Measurements from ENCODE around the gene LPP.

LPP gene

GRCh38 chr3:188248036-188248561 lies 94.1 kb downstream of the LPP start:
- H2BK15ac ChIP-seq (replicated peaks; ENCODE audit: low read depth), result no peak overlapping the region
- H3K27ac ChIP-seq (ENCODE audit: low read depth, low read length), result no peak overlapping the region
- no peaks in the 10 kb centered on the region for H3K4me1 ChIP-seq (ENCODE audit: control insufficient read depth, low read depth, low read length)
- no peak overlapping the region for H2BK120ac ChIP-seq (ENCODE audit: low read depth, low read length)
- peaks cover 7% of the 10 kb centered on the region for H3K79me2 ChIP-seq (ENCODE audit: control insufficient read depth, insufficient read depth, low read length)
- H3K18ac ChIP-seq (ENCODE audit: low read length), result no peak overlapping the region
- no CpG with 5 or more reads among the region's 8 CpGs for WGBS (ENCODE audit: extremely low coverage, insufficient coverage, low lambda C conversion rate)
- H3K56ac ChIP-seq (ENCODE audit: low read length), result no peak overlapping the region
- H3K27me3 ChIP-seq (ENCODE audit: insufficient read depth, low read length, poor library complexity), result no peaks in the 10 kb centered on the region
- H3K79me1 ChIP-seq (ENCODE audit: low read length), result peaks cover 4% of the 10 kb centered on the region
- no peak overlapping the region for H3K23ac ChIP-seq (ENCODE audit: low read length)
- H3K4me3 ChIP-seq (ENCODE audit: low read length), result no peak overlapping the region
- H4K5ac ChIP-seq (ENCODE audit: low read length), result no peak overlapping the region
- no peak overlapping the region for H2BK5ac ChIP-seq (ENCODE audit: low read length)
- H4K8ac ChIP-seq (ENCODE audit: low read depth, low read length), result no peak overlapping the region
- no peaks in the 10 kb centered on the region for H3K36me3 ChIP-seq (ENCODE audit: control insufficient read depth, insufficient read depth, low read length)
- no peak overlapping the region for H3K4me2 ChIP-seq (ENCODE audit: low read length)
- no peak for DNase-seq
- no peak overlapping the region for H3K9ac ChIP-seq (ENCODE audit: low read length)
- no peak overlapping the region for H2AK5ac ChIP-seq (ENCODE audit: low read length)
- H3K4ac ChIP-seq (ENCODE audit: low read depth, low read length), result no peak overlapping the region

GRCh38 chr3:188253123-188253793 lies 99.3 kb downstream of the LPP start:
- no peak overlapping the region for H3K4ac ChIP-seq (ENCODE audit: low read depth, low read length)
- H3K27ac ChIP-seq (ENCODE audit: low read depth, low read length), result no peak overlapping the region
- no peak overlapping the region for H4K8ac ChIP-seq (ENCODE audit: low read depth, low read length)
- no peak overlapping the region for H2BK120ac ChIP-seq (ENCODE audit: low read depth, low read length)
- DNase-seq, result no peak
- no peak overlapping the region for H3K56ac ChIP-seq (ENCODE audit: low read length)
- H3K23ac ChIP-seq (ENCODE audit: low read length), result no peak overlapping the region
- no peak overlapping the region for H3K4me2 ChIP-seq (ENCODE audit: low read length)
- peaks cover 5% of the 10 kb centered on the region for H3K4me1 ChIP-seq (ENCODE audit: control insufficient read depth, low read depth, low read length)
- H2BK5ac ChIP-seq (ENCODE audit: low read length), result no peak overlapping the region
- H3K79me1 ChIP-seq (ENCODE audit: low read length), result peaks cover 4% of the 10 kb centered on the region
- no CpG with 5 or more reads among the region's 5 CpGs for WGBS (ENCODE audit: extremely low coverage, insufficient coverage, low lambda C conversion rate)
- H2AK5ac ChIP-seq (ENCODE audit: low read length), result no peak overlapping the region
- no peak overlapping the region for H3K4me3 ChIP-seq (ENCODE audit: low read length)
- H3K79me2 ChIP-seq (ENCODE audit: control insufficient read depth, insufficient read depth, low read length), result peaks cover 5% of the 10 kb centered on the region
- H3K18ac ChIP-seq (ENCODE audit: low read length), result no peak overlapping the region
- H3K27me3 ChIP-seq (ENCODE audit: insufficient read depth, low read length, poor library complexity), result no peaks in the 10 kb centered on the region
- no peak overlapping the region for H2BK15ac ChIP-seq (replicated peaks; ENCODE audit: low read depth)
- no peak overlapping the region for H4K5ac ChIP-seq (ENCODE audit: low read length)
- no peaks in the 10 kb centered on the region for H3K36me3 ChIP-seq (ENCODE audit: control insufficient read depth, insufficient read depth, low read length)
- H3K9ac ChIP-seq (ENCODE audit: low read length), result no peak overlapping the region

DNA sequence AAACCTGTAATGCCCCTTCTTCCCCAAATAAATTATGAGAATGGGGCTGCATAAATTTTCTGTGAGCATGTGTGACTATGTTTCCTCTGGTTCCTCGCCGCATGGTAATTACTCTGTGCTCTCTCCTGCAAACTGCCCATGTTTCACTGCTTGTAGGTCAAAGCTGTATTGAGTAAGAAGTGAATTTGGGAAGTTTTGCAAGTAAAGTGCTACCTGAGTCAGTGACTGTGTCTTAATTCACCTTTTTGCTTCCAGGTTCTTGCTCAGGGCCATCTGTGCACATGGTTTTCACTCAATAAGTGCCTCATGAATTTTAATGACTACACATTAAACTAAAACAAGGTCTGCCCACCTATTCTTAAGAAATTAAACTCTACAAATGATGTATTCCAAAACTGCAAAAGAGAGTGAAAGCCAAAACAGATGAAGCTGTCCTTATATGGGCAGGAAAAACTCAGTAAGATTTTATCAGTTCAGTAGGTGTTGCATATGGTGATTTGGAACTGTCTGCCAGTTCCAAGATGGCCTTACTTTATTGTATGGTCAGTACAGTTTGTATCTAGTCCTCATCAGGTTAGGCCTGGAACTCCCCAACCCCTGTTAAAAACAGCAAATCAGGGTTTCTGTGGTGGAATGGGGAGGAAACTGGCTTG lies 100.0 kb downstream of the LPP start:
- Histone ChIP-seq H3K36me3 (ENCODE audit: control insufficient read depth, insufficient read depth, low read length) (no peaks in the 10 kb centered on the region), H2BK15ac (replicated peaks; ENCODE audit: low read depth) (no peak overlapping the region), H3K4me2 (ENCODE audit: low read length) (no peak overlapping the region), H3K27me3 (ENCODE audit: insufficient read depth, low read length, poor library complexity) (no peaks in the 10 kb centered on the region), H3K4me3 (ENCODE audit: low read length) (no peak overlapping the region), H3K23ac (ENCODE audit: low read length) (no peak overlapping the region), H4K8ac (ENCODE audit: low read depth, low read length) (no peak overlapping the region), H3K56ac (ENCODE audit: low read length) (peak overlapping the region; percentile 22), H3K9ac (ENCODE audit: low read length) (no peak overlapping the region), H3K18ac (ENCODE audit: low read length) (no peak overlapping the region), H2AK5ac (ENCODE audit: low read length) (no peak overlapping the region), H3K4ac (ENCODE audit: low read depth, low read length) (no peak overlapping the region), H2BK5ac (ENCODE audit: low read length) (no peak overlapping the region), H3K27ac (ENCODE audit: low read depth, low read length) (peak overlapping the region; percentile 26), H4K5ac (ENCODE audit: low read length) (no peak overlapping the region), H3K79me2 (ENCODE audit: control insufficient read depth, insufficient read depth, low read length) (peaks cover 5% of the 10 kb centered on the region), H3K79me1 (ENCODE audit: low read length) (peaks cover 4% of the 10 kb centered on the region), H3K4me1 (ENCODE audit: control insufficient read depth, low read depth, low read length) (peaks cover 5% of the 10 kb centered on the region), H2BK120ac (ENCODE audit: low read depth, low read length) (no peak overlapping the region)
- peak; percentile 56 for DNase-seq
- no CpG with 5 or more reads among the region's 2 CpGs for WGBS (ENCODE audit: extremely low coverage, insufficient coverage, low lambda C conversion rate)

GRCh38 chr3:188254520-188255070 lies 100.6 kb downstream of the LPP start:
- Histone ChIP-seq H3K4ac (ENCODE audit: low read depth, low read length) (no peak overlapping the region), H3K27ac (ENCODE audit: low read depth, low read length) (no peak overlapping the region), H3K56ac (ENCODE audit: low read length) (peak overlapping the region; percentile 22), H2AK5ac (ENCODE audit: low read length) (no peak overlapping the region), H3K79me1 (ENCODE audit: low read length) (peaks cover 5% of the 10 kb centered on the region), H4K5ac (ENCODE audit: low read length) (no peak overlapping the region), H3K4me1 (ENCODE audit: control insufficient read depth, low read depth, low read length) (peaks cover 5% of the 10 kb centered on the region), H3K4me3 (ENCODE audit: low read length) (no peak overlapping the region), H2BK5ac (ENCODE audit: low read length) (no peak overlapping the region), H3K4me2 (ENCODE audit: low read length) (no peak overlapping the region), H2BK15ac (replicated peaks; ENCODE audit: low read depth) (no peak overlapping the region), H3K9ac (ENCODE audit: low read length) (no peak overlapping the region), H3K36me3 (ENCODE audit: control insufficient read depth, insufficient read depth, low read length) (no peaks in the 10 kb centered on the region), H3K18ac (ENCODE audit: low read length) (no peak overlapping the region), H3K23ac (ENCODE audit: low read length) (no peak overlapping the region), H3K27me3 (ENCODE audit: insufficient read depth, low read length, poor library complexity) (no peaks in the 10 kb centered on the region), H4K8ac (ENCODE audit: low read depth, low read length) (no peak overlapping the region), H2BK120ac (ENCODE audit: low read depth, low read length) (no peak overlapping the region), H3K79me2 (ENCODE audit: control insufficient read depth, insufficient read depth, low read length) (peaks cover 5% of the 10 kb centered on the region)
- DNase-seq, result no peak
- WGBS (ENCODE audit: extremely low coverage, insufficient coverage, low lambda C conversion rate), result no CpG with 5 or more reads among the region's 5 CpGs

DNA sequence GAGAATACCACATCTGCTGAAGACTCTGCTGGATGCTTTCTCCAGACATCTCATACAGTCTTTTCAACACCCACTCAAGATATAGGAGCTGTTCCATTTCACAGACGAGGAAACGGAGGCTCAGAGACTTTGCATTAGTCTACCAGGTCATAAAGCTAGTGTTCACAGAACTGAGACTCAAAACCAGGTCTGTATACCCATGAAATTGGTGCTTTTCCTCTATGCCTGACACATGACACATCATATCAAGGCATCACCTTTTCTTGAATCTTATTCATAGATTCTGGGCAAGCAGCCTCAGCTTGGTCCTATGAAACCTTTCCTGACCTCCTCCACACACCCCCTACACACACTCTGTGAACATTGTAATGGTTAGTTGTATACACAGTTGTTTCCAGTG lies 101.2 kb downstream of the LPP start:
- H4K8ac ChIP-seq (ENCODE audit: low read depth, low read length), result no peak overlapping the region
- H3K23ac ChIP-seq (ENCODE audit: low read length), result no peak overlapping the region
- no peaks in the 10 kb centered on the region for H3K27me3 ChIP-seq (ENCODE audit: insufficient read depth, low read length, poor library complexity)
- no peak overlapping the region for H3K4ac ChIP-seq (ENCODE audit: low read depth, low read length)
- no peak overlapping the region for H3K18ac ChIP-seq (ENCODE audit: low read length)
- H3K4me1 ChIP-seq (ENCODE audit: control insufficient read depth, low read depth, low read length), result peaks cover 5% of the 10 kb centered on the region
- H2BK5ac ChIP-seq (ENCODE audit: low read length), result no peak overlapping the region
- peaks cover 5% of the 10 kb centered on the region for H3K79me1 ChIP-seq (ENCODE audit: low read length)
- no peak overlapping the region for H3K4me3 ChIP-seq (ENCODE audit: low read length)
- H3K9ac ChIP-seq (ENCODE audit: low read length), result no peak overlapping the region
- H3K27ac ChIP-seq (ENCODE audit: low read depth, low read length), result no peak overlapping the region
- no peak overlapping the region for H4K5ac ChIP-seq (ENCODE audit: low read length)
- no peak overlapping the region for H2BK120ac ChIP-seq (ENCODE audit: low read depth, low read length)
- no CpG with 5 or more reads among the region's 2 CpGs for WGBS (ENCODE audit: extremely low coverage, insufficient coverage, low lambda C conversion rate)
- H3K36me3 ChIP-seq (ENCODE audit: control insufficient read depth, insufficient read depth, low read length), result no peaks in the 10 kb centered on the region
- no peak overlapping the region for H3K4me2 ChIP-seq (ENCODE audit: low read length)
- H2BK15ac ChIP-seq (replicated peaks; ENCODE audit: low read depth), result no peak overlapping the region
- no peak for DNase-seq
- H3K56ac ChIP-seq (ENCODE audit: low read length), result no peak overlapping the region
- H3K79me2 ChIP-seq (ENCODE audit: control insufficient read depth, insufficient read depth, low read length), result peaks cover 5% of the 10 kb centered on the region
- no peak overlapping the region for H2AK5ac ChIP-seq (ENCODE audit: low read length)
